GM19099 (cell line): ENCODE measurements around the gene B4GALT7.

Experiments
- POLR2A ChIP-seq: IDR thresholded peaks from 3 replicates; pipeline ENCODE4 v1.6.1; 2011; ENCODE audit warnings: low read depth; ENCODE audit not compliant: insufficient read length; ENCODE audit errors: extremely low read depth

Gene B4GALT7

GRCh38 chr5:177588413-177588909 is 11.5 kb upstream of the B4GALT7 start:
- TF ChIP-seq POLR2A: no peak

- no peak for TF ChIP-seq POLR2A
Measured at GRCh38 chr5:177590406-177590805, 9.5 kb upstream of the B4GALT7 start.

GRCh38 chr5:177591690-177592009 is 8.3 kb upstream of the B4GALT7 start:
- no peak for TF ChIP-seq POLR2A

DNA sequence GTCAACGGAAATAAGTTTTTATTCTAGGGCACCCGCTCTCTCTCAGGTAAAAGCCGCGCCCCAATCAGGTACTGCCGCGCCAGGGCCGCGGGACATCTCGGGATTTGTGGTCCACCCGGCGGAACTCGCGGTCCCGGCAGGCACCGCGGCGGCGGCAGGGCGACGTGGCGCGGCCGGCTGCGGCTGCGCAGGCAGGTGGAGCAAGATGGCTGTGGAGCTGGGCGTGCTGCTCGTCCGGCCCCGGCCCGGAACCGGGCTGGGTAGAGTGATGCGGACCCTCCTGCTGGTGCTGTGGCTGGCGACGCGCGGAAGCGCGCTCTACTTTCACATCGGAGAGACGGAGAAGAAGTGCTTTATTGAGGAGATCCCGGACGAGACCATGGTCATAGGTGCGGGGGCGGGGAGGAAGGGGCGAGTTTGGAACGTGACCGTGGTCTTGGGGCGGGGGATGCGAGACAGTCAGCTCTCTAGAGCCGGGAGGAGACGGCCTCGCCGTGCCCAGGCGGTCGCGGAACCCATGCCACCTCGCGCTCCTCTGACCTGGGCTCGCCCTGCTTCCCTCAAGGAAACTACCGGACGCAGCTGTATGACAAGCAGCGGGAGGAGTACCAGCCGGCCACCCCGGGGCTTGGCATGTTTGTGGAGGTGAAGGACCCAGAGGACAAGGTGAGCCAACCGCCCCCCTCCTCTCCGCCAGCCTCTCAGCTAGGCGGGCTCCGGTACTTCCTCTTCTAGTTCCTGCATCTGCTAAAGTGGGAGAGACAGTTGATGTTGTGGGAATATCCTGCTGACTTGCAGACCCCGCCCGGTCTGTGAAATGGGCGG is 7.7 kb upstream of the B4GALT7 start, which contains the start of gene TMED9:
Gene TMED9, plus strand, starts transcription at position 194 of the 825 bp plus-strand sequence. Its CDS starts 12 bp downstream, at position 206.
- peak; percentile 95 for TF ChIP-seq POLR2A

- no peak for TF ChIP-seq POLR2A
Measured at GRCh38 chr5:177592905-177593304, 7.0 kb upstream of the B4GALT7 start.

GRCh38 chr5:177593511-177593910 is 6.4 kb upstream of the B4GALT7 start:
- TF ChIP-seq POLR2A: no peak

GRCh38 chr5:177594071-177594470 is 5.9 kb upstream of the B4GALT7 start:
- no peak for TF ChIP-seq POLR2A

- TF ChIP-seq POLR2A: no peak
Measured at GRCh38 chr5:177595026-177595585, 4.8 kb upstream of the B4GALT7 start.

GRCh38 chr5:177595991-177596774 is 3.7 kb upstream of the B4GALT7 start:
- no peak for TF ChIP-seq POLR2A

DNA sequence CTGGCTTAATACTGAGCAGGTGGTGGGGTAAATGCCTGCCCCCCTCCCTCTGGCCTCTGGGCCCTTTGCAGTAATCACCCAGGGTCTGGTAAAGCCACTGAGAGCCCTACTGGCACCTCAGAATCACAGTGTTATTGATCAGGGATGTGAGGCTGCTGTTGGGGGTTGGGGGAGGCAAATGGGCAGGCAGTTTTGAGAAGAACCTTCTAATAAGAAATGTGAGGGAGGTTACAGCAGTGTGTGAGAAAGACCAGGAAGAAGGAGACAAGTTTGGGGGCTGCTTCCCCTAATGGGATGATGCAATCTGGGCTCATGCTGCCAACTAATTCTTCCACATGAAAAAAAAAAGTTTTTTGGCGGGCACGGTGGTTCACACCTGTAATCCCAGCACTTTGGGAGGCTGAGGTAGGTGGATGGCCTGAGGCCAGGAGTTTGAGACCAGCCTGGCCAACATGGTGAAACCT is 3.1 kb upstream of the B4GALT7 start:
- no peak for TF ChIP-seq POLR2A

- no peak for TF ChIP-seq POLR2A
Measured at GRCh38 chr5:177598477-177598876, 1.5 kb upstream of the B4GALT7 start.

DNA sequence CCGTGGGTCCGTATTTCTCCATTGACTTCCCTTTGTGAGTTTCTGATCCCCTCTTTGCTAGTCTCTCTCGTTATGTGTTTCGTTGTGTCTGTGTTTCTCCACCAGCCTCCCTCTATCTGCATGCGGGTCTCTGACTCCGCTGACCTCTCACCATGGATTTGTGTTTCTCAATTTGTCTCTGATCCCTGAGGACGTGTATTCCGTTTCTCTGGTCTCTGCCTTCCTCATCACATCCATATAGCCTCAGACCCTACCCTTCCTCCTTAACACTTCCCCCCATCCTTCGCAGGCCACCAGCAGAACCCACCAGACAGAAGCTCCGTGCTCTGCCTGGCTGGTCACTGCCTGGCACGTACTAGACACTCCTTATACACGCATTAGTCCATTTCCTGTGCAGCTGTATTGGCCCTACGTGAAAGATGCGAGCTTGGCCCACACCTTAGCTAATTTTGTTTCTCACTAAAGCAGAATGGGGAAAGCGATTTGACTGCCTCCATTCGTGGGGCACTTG is 631 bp downstream of the B4GALT7 start:
- no peak for TF ChIP-seq POLR2A

GRCh38 chr5:177601126-177601525 is 1.2 kb downstream of the B4GALT7 start:
- no peak for TF ChIP-seq POLR2A

DNA sequence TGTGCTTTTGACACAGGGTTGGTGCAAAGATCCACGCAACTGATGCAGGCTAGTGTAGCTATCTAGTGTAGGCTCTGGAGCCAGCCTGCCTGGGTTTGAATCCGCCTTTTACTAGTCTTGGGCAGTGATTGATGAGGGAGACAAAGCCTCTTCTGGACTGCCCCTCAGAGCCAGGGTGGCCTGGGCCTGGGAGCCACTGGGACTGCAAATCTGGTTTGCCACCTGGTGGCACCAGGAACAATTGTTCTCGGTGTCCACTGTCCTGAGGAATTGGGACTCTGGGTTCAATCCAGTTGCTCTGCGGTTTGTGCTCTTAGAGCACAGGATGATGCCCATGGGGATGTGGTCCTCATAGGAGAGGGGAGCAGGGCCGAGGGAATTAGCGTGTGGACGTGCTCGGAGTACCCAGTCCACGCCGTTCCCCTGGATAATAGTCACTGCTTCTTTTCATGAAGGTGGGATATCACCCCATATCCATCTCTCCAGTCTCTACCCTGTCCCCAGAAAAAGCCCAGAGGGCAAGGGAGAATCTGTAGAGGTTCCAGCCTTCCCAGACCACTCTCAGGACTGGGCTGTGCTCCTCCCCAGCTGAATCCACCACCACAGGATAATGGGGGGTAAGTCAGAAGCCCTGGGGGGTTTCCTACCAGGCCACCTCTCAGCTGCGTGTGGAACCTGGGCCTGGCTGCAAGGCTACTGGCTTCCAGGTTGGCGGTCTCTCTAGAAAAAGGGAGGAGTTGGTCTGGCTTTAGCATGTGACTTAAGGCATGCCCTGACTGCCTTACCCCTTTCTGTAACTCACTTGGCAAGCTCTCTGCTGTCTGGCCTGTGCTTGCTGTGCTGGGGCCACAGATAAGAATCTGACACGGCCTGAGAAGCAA is 1.9 kb downstream of the B4GALT7 start:
- no peak for TF ChIP-seq POLR2A
